NCI-H748 (cell line): Measurements from ENCODE around the gene ELK1.
A peak's percentile ranks its signal among the peaks of the same experiment; 100 is the strongest.
"Not testable (repeated sequence)": the region's sequence is repeated elsewhere in the genome, so short reads cannot be mapped to it uniquely, and the experiment has no call there.

Experiments
- DNase-seq: peaks from one replicate; lab custom pipeline; 2025; ENCODE audit not compliant: unreplicated experiment; lab: John Stamatoyannopoulos, UW

The ELK1 gene, protein sequence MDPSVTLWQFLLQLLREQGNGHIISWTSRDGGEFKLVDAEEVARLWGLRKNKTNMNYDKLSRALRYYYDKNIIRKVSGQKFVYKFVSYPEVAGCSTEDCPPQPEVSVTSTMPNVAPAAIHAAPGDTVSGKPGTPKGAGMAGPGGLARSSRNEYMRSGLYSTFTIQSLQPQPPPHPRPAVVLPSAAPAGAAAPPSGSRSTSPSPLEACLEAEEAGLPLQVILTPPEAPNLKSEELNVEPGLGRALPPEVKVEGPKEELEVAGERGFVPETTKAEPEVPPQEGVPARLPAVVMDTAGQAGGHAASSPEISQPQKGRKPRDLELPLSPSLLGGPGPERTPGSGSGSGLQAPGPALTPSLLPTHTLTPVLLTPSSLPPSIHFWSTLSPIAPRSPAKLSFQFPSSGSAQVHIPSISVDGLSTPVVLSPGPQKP

DNA sequence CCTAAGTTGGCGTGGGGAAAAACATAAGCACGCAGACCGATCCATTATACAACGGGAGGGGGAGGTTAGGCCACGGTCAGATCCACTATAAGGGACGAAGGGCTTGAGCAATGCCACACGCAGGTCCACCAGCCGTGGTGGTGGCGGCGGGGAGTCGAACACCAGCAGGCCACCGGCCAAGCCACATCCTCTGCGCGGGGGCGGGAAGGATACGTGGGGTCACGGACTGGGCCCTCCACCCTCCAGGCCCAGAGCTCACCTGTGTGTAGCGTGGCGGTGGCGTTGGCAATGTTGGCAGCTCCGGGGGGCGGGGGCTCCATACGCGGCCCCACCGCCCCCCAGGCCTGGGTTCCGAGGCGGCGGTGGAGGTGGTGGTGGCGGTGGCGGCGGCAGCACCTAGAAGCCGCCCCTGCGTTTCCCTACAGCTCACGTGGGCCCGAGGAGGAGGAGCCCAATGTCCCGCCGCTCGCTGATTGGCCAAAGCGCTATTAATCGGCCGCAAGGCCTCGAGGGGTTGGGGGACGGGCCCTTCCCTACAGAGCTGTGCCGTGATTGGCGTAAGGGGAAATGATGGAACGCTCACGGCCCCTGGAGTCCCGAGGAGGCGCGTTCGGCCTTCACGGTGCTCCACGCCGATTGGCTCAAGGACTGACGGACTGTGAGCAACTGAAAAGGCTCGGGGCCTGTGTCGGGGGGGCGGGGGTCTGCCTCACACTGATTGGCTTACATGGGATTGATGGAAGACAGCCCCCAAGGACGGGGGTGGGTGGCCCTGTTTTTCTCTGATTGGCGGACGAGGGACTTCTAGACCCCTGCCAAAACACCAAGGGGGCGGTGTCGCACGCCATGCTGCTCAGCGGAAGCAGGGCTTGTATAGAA lies at the start of gene ELK1:
Gene ELK1 (minus strand): TSS at position 400 of the 879 bp plus-strand sequence. CDS start 9,122 bp downstream, outside the sequence.
- DNase-seq, result peak; percentile 99

DNA sequence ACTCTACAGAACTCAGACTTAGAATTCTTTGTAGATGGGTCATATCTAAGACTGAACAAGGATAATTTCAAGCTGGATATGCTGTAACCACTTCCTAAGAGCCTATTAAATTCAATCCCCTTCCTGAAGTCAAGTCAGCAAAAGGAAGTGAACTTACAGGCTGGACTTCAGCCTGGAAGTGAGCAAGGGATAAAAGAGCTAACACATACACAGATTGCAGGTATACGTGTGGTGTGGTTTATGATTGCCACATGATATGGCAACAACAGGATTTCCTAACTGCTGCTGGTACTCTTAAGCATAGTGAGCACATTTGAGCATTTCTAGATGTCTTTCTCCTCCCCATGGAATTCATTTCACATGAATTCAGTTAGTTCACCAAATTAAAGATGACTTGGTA lies 46.8 kb upstream of the ELK1 start:
- no peak for DNase-seq

DNA sequence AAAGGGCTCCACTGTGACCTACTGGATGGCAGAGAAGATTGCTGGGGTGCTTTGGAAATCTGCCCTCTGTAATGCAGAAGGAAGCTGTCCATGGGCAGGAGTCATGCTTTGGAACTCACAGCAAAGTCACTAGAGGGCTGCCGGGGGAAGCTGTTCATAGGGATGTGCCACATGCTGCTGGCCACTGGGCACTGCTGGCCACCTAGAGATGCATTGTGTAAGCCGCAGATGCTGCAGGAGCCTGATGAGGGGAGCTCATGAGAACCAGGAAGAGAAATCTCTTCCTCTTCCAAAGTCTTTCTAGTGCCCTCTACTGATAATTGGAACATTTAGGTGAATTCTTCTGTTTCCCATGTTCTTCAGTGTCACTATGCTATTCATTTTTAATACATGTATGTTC lies 39.8 kb upstream of the ELK1 start:
- no peak for DNase-seq

DNA sequence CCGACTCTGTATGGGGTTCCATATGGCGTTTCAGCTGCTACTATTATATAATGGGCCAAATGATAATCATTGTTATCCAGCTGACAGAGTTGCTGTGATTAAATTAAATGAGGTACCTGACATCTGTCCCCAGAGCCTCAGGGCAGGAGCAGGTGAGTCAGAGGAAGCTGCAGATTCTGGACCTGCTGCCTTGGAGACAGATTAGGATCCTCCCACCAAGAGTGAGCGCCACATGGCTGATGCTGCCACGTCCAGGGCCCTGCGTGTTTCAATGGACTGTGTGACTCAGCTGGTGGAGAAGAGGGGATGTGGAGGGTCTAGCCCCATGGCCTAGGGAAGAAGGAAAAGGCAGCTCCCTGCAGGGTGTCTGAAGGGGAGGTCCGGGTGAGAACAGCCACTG lies 36.9 kb upstream of the ELK1 start:
- peak; percentile 47 for DNase-seq

DNA sequence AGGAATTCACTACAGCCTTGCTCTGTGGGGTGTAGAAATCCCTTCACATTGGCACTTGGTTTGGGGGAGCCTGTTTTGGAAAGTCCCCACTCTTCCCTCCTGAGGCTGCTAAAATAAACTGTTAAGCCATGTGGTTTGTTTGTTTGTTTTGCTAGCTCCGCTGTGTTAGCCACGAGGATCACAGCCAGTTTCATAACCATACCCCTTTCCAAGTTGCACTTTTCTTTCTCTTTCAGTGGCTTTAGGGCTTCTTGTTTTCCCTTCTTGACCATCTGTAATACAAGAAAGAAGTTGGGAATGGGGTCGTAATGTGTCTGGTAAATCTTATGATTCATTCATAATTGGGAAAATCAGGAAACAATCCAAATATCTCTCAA lies 33.5 kb upstream of the ELK1 start:
- DNase-seq, result no peak

DNA sequence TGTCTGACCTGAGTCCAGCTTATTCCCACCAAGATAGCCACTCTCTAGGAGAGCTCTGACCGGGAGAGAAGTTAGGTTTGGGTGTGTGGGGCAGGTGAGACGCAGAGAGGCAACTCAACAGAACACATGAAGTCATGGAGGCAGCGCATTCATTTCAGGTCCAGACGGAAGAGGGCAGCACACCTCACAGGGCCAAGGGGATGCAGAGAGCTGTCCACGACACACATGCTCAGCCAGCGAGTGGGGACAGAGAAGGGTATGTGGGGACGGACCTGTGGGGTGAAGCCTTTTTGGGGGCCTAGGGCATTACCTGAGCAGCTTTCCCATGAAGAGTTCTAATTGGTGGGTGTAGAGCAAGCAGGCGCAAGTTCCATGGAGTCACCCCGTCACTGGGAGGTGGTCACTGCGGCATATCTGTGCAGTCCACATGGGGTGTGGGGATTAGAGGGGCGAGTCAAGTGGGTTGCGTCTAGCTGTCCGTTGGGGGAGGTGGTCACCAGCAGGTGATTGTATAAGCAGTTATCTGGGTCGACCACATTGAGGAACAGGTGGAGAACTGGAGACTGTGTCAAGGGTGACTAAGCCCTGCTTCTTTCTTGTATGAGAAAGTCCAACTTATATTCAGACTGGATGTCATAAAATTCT lies 32.9 kb upstream of the ELK1 start:
- no peak for DNase-seq

DNA sequence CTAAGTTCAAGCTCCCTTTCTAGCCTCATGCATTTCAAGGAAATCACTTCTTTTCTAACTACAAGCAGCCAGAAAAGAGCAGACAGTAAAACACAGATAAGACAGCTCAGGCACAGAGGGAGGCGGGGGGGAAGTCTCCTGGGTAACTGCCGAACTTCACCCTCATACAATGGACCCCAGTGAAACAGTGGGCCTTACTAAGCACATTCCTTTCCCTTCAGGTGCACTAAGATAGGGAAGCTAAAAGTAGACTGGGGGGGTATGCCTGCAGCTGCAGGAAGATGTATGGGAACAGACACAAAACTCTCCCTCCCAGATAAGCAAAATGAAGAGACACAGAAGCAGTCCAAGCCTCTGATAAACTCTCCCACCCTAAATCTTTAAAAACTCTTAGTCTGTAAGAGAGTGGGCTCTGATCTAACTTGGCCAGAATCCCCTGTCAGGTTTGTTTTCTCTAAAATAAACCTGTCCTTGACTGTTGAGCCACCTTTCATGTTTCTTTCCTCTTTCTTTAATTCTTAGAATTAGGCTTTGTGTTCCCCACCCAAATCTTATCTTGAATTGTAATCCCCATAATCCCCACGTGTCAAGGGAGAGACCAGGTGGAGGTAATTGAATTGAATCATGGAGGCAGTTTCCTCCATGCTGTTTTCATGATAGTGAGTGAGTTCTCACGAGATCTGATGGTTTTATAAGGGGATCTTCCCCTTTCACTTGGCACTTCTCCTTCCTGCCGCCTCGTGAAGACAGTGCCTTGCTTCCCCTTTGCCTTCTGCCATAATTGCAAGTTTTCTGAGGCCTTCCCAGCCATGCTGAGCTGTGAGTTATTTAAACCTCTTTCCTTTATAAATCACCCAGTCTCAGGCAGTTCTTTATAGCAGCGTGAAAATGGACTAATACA lies 25.8 kb upstream of the ELK1 start:
- not testable (repeated sequence) for DNase-seq

DNA sequence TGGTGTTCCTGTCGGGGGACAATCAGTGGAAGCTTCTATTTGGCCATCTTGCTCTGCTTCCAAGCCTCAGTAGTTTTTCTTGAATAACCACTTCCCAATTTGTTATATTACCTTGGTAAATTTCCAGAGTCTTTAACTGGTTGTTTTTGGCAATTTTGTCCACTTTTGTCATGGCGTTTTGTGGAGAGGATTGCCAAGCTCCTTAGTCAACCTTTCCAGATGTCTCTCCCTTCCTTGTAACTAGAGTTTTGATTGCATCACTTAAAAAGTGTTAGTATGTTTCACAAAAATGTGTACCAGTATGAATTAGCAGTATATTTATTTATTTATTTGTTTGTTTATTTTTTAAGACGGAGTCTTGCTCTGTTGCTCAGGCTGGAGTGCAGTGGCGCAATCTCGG lies 24.4 kb upstream of the ELK1 start:
- DNase-seq, result no peak

DNA sequence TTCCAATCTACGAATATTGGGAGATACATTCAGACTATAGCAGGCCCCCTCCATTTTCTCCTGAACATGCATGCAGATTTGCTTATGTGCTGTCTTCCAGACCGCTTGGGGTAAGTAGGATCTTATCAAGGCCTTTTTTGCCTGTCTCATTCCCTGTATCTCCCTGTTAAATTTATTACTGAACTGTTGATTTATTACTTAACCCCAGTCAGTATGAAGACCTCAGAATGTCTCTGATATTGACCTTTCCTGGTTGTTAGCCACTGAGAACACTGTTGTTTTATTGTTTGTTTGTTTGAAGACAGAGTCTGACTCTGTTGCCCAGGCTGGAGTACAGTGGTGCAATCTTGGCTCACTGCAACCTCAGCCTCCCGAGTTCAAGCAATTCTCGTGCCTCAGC lies 15.4 kb upstream of the ELK1 start:
- not testable (repeated sequence) for DNase-seq

DNA sequence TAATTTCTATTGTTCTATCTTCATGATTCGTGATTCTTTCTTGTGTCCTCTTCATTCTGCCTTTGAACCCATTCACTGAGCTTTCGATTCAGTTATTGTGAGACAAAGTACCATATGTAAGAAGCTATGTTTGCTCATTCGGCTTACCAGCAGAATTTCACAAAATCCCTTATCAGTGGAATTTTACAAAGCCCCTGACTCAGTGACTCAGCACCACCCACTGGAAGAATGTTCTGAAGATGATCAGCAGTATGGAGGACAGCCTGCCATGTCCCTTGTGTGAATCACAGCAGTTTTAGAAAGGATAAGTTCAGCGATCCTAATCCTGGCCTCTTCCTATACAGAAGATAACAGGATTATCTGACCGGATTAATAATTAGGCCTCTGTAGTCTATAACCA lies 14.4 kb upstream of the ELK1 start:
- no peak for DNase-seq

DNA sequence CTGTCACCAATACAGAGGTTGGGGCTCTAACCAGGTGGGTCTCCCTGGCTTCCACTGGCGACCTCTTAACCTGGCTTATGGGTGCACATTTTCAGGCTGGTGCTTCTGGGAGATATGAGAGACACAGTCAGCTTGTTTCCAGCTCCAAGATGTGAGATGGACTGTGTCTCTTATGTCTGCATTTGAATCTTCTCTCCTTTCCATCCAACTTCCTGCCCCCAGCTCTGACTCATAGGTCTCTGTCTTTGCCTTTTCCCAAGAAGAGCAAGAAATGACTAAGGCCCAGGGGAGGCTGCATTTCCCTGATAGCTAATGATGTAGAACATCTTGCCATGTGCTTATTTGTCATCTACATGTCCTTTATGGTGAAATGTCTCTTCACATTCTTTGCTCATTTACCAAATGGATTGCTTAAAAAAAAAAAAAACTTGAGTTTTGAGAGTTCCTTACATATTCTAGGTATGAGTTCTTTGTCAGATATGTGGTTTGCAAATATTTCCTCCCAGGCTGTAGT lies 11.8 kb upstream of the ELK1 start:
- DNase-seq, result no peak

DNA sequence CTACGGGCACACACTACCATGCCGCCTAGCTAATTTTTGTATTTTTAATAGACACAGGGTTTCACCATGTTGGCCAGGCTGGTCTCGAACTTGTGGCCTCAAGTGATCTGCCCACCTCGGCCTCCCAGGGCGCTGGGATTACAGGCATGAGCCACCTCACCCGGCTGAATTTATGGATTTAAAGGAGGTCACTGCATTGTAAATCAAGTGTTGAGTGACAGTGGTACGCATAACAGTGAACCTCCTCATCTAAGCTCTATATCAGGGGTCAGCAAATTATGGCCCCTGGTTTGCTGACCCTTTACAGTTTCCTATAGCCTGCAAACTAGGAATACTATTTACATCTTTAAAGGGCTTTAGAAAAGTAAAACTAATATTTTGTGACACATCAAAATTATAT lies 11.2 kb upstream of the ELK1 start:
- DNase-seq, result no peak

DNA sequence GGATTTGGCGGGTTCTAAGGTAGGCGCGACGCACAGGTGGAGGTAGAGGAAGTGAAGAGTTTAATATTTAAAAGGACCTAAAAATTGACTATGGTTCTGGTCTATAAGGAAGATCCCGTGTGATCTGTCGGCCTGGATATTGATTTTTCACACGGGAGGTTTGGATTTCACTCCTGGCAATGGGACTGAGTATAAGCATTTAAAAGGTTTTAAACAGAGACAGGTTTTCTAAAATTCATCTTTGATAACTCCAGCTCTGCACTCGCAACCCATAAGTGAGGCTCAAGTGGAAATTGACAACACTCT lies 9.0 kb upstream of the ELK1 start:
- no peak for DNase-seq

DNA sequence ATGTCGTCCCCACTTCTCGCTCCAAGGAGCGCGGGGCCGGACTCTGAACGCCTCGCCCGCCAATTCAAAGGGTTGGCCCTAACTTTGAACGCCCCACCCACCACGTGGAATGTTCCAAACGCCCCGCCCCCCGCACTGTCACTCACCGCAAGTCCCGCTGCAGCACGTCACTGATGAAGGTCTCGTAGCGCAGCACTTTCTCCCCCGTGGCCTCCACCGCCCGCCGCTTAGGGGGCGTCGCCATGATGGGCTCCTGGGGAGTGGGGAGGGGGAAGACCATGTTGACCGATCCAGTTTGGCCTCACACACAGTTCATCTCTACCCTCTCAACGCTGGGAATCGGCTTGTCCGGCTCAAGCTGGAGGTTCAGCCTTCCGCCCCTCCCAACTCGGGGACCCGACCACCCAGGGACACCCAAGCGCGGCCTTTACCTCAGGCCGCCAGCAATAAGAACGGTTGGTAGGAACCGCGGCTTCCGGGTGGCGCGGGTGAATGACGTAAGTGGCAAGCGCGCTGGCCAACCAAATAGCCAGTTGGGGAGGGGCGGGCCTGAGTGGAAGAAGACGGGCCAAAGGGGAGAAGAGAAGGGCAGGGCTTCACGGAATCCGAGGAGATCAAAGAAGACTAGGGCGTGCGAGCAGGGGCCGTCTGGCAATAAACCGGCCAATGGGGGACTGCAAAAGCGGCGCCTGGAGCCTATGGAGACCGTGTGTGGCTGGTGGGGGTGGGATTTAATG lies 8.5 kb upstream of the ELK1 start, which contains the start of gene UXT:
Gene UXT (minus strand): TSS at position 497 of the 737 bp plus-strand sequence. CDS start 253 bp downstream, at position 244.
- peak; percentile 96 for DNase-seq

DNA sequence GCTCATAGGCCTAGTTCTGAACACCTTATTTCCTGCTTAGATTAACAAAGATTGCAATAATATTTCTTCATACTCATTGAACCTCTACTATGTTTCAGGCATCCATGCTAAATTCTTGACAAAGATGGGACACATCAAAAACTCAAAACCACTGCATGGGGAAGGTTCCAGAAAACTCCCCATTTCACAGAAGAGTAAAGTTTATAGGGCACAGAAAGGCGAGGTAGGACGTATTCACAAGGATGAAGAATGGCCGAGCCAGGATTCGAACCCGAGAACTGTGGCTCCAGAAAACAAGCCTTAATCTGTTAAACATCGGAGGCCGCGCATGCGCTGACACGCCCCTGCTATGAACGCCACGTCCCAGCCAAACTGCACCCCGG lies 7.9 kb upstream of the ELK1 start:
- DNase-seq, result no peak

DNA sequence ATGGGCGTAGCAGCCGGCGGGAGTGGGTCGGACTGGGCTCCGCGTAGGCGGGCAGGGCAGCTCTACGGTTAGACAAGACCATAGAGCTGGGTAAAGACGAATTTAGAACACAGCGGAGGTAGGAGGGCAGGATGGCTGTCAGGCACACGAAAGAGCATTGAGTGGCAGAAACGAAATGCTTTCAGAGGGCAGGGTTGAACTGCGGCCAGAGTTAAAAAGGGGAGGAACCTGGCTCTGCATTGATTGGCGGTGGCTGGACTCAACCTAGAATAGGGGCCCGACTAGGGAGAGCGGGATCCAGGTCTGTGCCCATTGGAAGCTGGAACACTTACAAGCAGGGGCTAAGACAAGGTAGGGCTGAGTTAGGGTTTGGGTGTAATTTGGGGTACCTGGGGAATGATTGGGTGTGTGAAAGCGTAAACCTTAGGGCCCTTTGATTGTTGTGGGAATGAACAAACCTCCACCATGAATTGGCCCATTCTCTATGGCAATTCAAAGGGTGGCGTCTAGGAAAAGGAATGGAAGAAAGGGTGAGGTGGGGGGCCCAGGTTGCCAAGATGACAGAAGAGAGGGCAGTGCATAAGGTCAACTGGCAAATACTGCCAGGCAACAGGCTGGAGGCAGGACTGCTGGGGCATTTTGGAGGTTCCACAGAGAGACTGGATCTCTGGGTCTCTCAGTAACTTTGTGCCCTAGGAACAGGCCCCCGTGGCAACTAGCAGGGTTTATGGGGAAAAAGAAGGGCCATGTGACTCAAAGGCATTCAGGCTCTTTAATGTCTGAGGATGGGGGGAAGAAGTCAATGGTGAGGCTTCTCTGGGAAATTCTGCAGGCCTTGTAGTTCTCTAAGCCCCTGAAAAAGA lies 911 bp upstream of the ELK1 start:
- DNase-seq, result no peak

DNA sequence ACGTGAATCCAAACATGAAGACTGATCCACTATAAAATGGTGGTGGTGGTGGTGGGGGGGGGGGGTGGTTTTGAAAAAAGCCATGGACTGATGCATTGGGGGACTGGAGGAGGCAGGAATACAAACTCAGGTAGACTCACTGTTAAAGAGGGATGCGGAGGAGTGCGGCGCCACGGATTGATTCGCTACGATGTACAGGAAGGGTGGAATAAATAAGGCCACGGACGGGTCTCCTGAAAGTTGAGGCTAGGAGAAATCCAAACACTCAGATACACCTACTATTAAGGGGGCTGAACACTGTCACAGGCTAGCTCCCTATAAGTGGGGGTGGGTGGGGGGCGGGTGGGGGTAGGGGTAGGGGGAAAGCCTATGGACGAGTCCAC lies 591 bp downstream of the ELK1 start:
- peak; percentile 40 for DNase-seq

DNA sequence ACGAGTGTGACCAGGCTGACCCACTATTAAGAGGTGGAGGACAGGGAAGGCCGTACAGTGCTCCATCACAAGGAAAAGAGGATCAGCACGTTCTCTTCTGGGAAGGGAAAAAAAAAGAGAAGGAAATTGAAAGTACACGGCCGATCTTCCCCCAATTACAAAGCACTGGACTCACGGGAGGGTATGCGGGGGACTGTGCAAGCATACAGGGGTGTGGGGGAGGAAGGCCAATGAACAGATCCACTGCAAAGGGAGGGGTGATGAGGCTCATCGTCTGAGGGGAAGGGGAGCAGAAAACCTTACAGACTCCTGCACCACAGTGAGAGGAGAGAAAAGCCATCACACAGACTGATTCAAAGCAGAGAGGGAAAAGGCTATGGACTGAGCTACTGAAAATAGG lies 1.1 kb downstream of the ELK1 start:
- peak; percentile 7 for DNase-seq

DNA sequence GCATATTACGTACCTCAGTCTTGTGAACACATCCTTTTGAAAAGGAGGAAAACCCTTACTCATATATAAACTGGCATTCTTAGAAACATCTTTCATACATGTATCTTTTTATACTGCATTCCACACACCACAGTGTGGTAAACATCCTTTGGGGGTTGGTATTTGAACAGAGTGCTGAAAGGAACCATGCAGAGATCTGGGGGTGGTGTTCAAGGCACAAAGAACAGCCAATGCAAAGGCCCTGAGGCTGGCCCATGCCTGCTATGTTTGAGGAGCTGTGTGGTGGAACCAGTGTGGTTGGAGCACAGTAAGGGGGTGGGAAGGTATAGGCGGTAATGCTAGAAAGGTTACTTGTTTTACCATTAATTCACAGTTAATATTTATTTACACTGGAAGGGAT lies 2.0 kb downstream of the ELK1 start:
- DNase-seq, result no peak
